ENCODE results near the gene LCNL1.
"Not testable (repeated sequence)": the region's sequence is repeated elsewhere in the genome, so short reads cannot be mapped to it uniquely, and the experiment has no call there.

Gene LCNL1

GRCh38 chr9:137028263-137029057, 45.7 kb downstream of the LCNL1 start:
- peak; percentile 93 for DNase-seq

GRCh38 chr9:137029058-137029936, 46.5 kb downstream of the LCNL1 start:
- peak; percentile 82 for DNase-seq

GRCh38 chr9:137030006-137030405, 47.2 kb downstream of the LCNL1 start:
- no peak for DNase-seq

GRCh38 chr9:137030538-137031527, 48.0 kb downstream of the LCNL1 start:
- no peak for DNase-seq

- DNase-seq, result no peak
These were observed 49.3 kb downstream of the LCNL1 start, which contains the start of gene FUT7 for GRCh38 chr9:137031904-137032640. TSS of gene FUT7 (minus strand) at chr9:137032088. CDS start at chr9:137031991, 97 bp downstream.

GRCh38 chr9:137032858-137033257, 50.1 kb downstream of the LCNL1 start:
- DNase-seq, result no peak

GRCh38 chr9:137033481-137033880, 50.7 kb downstream of the LCNL1 start:
- DNase-seq, result not testable (repeated sequence)

GRCh38 chr9:137034039-137034708, 51.4 kb downstream of the LCNL1 start:
- peak; percentile 73 for DNase-seq

- DNase-seq, result peak; percentile 93
These were observed 52.1 kb downstream of the LCNL1 start for GRCh38 chr9:137034709-137035506.
